HepG2 (cell line): ENCODE data around the gene EID3. TPM values are rescaled to one million over a fixed set of nuclear protein-coding genes. Genes with fewer than 3 reads are reported as not detected.

ENCODE experiments used
- ATAC-seq: fragments of 200-7000 bp; cut with Tn5 transposase; 3 replicates; pipeline ENCODE4 v1.9.1; 2020; ENCODE audit warnings: mild to moderate bottlenecking, moderate library complexity
- BruUV-seq: library from RNA; stranded (reverse); fragments of 400-500 nt; replicated peaks from 2 replicates; lab custom pipeline; 2021; lab: Mats Ljungman, UMichigan
- CTCF ChIA-PET: fragments of 300-600 bp; formaldehyde crosslinking; extraction: SDS; loops from one replicate; lab custom pipeline; 2021; ENCODE audit warnings: low total read pairs, inconsistent platforms, low intra/inter-chr PET ratio; lab: Yijun Ruan, JAX
- POLR2A ChIA-PET: fragments of 350-600 bp; sonication (Branson Sonifier 250); formaldehyde crosslinking; loops from one replicate; lab custom pipeline; 2020; ENCODE audit warnings: antibody characterized with exemption, inconsistent platforms; lab: Yijun Ruan, JAX
- DNase-seq: peaks from one replicate; pipeline ENCODE4 v3.0.0-alpha.2; 2015; ENCODE audit warnings: low spot score
- FAIRE-seq: peaks from 3 replicates; lab custom pipeline; 2011; peaks lifted over from hg19 to GRCh38; lab: Jason Lieb, UNC
- H2AFZ ChIP-seq: one replicate; pipeline ENCODE4 v1.6.1; 2011; ENCODE audit warnings: low read length, inconsistent platforms
- H3K27ac ChIP-seq: fragments of 300-600 bp; 3 replicates; pipeline ENCODE4 v1.8.0; 2011; ENCODE audit warnings: mixed run types, mild to moderate bottlenecking, mixed read lengths, low read length, inconsistent platforms; ENCODE audit not compliant: insufficient read depth; ENCODE audit errors: extremely low read length
- H3K27me3 ChIP-seq, 2 experiments: fragments of 200-600 bp in 1 of 2; 2 replicates in 1 of 2; 3 replicates in 1 of 2; pipeline versions ENCODE4 v1.6.0 to v1.8.0; 2011; ENCODE audit warnings: low read length in 2 of 2, mild to moderate bottlenecking in 2 of 2, moderate library complexity in 2 of 2, inconsistent platforms in 1 of 2; ENCODE audit not compliant: insufficient read depth in 2 of 2, control insufficient read depth in 1 of 2
- H3K36me3 ChIP-seq, 2 experiments: fragments of 200-600 bp in 1 of 2; replicated peaks in 1 of 2; 2 replicates in 1 of 2; 3 replicates in 1 of 2; pipeline versions ENCODE4 v1.5.1 to v1.8.0; 2011; ENCODE audit warnings: low read length in 2 of 2, inconsistent platforms in 1 of 2; ENCODE audit not compliant: insufficient read depth in 2 of 2, control insufficient read depth in 1 of 2
- H3K4me1 ChIP-seq: 2 replicates; pipeline ENCODE4 v1.5.1; 2012; ENCODE audit warnings: low read length, inconsistent platforms; ENCODE audit not compliant: insufficient read depth
- H3K4me2 ChIP-seq: 2 replicates; pipeline ENCODE4 v1.6.0; 2011; ENCODE audit warnings: low read depth, low read length, inconsistent platforms
- H3K4me3 ChIP-seq, 3 experiments: fragments of 200-600 bp in 1 of 3; sonication (generic), shearing (Covaris generic) in 1 of 3; replicated peaks in 1 of 3; 2 replicates each; pipeline ENCODE4 v1.5.1; 2011 to 2016; ENCODE audit warnings: low read length in 3 of 3, inconsistent platforms in 2 of 3, low read depth in 2 of 3, mild to moderate bottlenecking in 2 of 3, control low read depth in 1 of 3, mixed read lengths in 1 of 3; ENCODE audit not compliant: insufficient read depth in 1 of 3
- H3K79me2 ChIP-seq: one replicate; pipeline ENCODE4 v1.6.1; 2011; ENCODE audit warnings: low read length, inconsistent platforms; ENCODE audit not compliant: insufficient read depth
- H3K9ac ChIP-seq: 2 replicates; pipeline ENCODE4 v1.6.0; 2011; ENCODE audit warnings: mild to moderate bottlenecking, low read depth, low read length, inconsistent platforms; ENCODE audit not compliant: insufficient read depth
- H3K9me3 ChIP-seq: 2 replicates; pipeline ENCODE4 v1.5.1; 2012; ENCODE audit warnings: mild to moderate bottlenecking, low read length
- H4K20me1 ChIP-seq: 2 replicates; pipeline ENCODE4 v1.6.0; 2011; ENCODE audit warnings: inconsistent platforms, mild to moderate bottlenecking, low read length, moderate library complexity; ENCODE audit not compliant: insufficient read depth
- AGO2 ChIP-seq: fragments of 200-400 bp; formaldehyde crosslinking; optimal IDR thresholded peaks from 2 replicates; pipeline ENCODE3; 2017; ENCODE audit warnings: mild to moderate bottlenecking, low read depth, low read length, moderate library complexity
- CBFB ChIP-seq: sonication (generic); formaldehyde crosslinking; IDR thresholded peaks from 2 replicates; pipeline ENCODE4 v1.4.0; 2020; ENCODE audit warnings: missing genetic modification reagents
- HOMEZ ChIP-seq: IDR thresholded peaks from 2 replicates; pipeline ENCODE4 v1.6.1; 2016; ENCODE audit warnings: low read depth
- HOXD1 ChIP-seq: sonication (generic); formaldehyde crosslinking; IDR thresholded peaks from 2 replicates; pipeline ENCODE4 v1.5.0; 2020; ENCODE audit warnings: missing genetic modification reagents
- SMARCE1 ChIP-seq: fragments of 450-650 bp; IDR thresholded peaks from 2 replicates; pipeline ENCODE4 v1.6.1; 2017; ENCODE audit warnings: borderline replicate concordance
- TMF1 ChIP-seq: sonication (generic); formaldehyde crosslinking; IDR thresholded peaks from 2 replicates; pipeline ENCODE4 v1.8.1; 2022; ENCODE audit warnings: low read depth, missing genetic modification reagents
- ZNF230 ChIP-seq: sonication (generic); formaldehyde crosslinking; IDR thresholded peaks from 2 replicates; pipeline ENCODE4 v1.4.0; 2020; ENCODE audit warnings: mild to moderate bottlenecking, missing genetic modification reagents
- ZNF660 ChIP-seq: sonication (generic); formaldehyde crosslinking; IDR thresholded peaks from 2 replicates; pipeline ENCODE4 v1.5.1; 2020; ENCODE audit warnings: mild to moderate bottlenecking, low read depth, missing genetic modification reagents, borderline replicate concordance
- in situ Hi-C: cut with HindIII; loops from 2 replicates; pipeline ENCODE4 v1.10.0; 2017; ENCODE audit warnings: low pct_unique_long_range_greater_than_20kb; ENCODE audit not compliant: extremely low pct_ligation_motif_present
- intact Hi-C: fragments of 100-400 bp; cut with micrococcal nuclease; formaldehyde crosslinking; loops from one replicate; pipeline ENCODE4 v1.10.0; 2022; ENCODE audit not compliant: unreplicated experiment
- polyA plus RNA-seq, 8 experiments: library from polyadenylated mRNA; depleted of rRNA in 3 of 8; stranded (reverse) in 7 of 8; unstranded in 1 of 8; fragments of >200 nt; fragmentation: Illumina TruSeq in 4 of 8; extraction: Trizol in 4 of 8; gene quantifications; 2 replicates each; pipeline versions ENCODE4 v1.2.1 to v1.2.3, GENCODE V29; 2011 to 2016; ENCODE audit warnings: low read depth in 4 of 8, missing spikeins in 1 of 8, mixed read lengths in 1 of 8; ENCODE audit not compliant: insufficient read depth in 1 of 8
- total RNA-seq, 5 experiments: library from RNA; depleted of rRNA; stranded (reverse); fragments of >200 nt; fragmentation: Illumina TruSeq; extraction: Trizol; gene quantifications; 2 replicates each; pipeline ENCODE4 v1.2.3, GENCODE V29; 2016; ENCODE audit warnings: low read depth in 1 of 5

The EID3 gene
- total and polyA plus RNA-seq, 2 of the 13 experiments (the other 11 are each of a cell fraction or from before 2014, with no cell fraction given): 0.38 to 4.5 TPM

GRCh38 chr12:104257913-104258472 lies 45.5 kb upstream of the EID3 start:
- Histone ChIP-seq H3K4me2 (no peak overlapping the region), H4K20me1 (no peaks in the 10 kb centered on the region), H3K9me3 (no peaks in the 10 kb centered on the region), H3K9ac (no peak overlapping the region), H3K36me3 (no peaks in the 10 kb centered on the region), H3K79me2 (no peaks in the 10 kb centered on the region), H3K4me3 (no peak overlapping the region), H3K27ac (no peak overlapping the region), H3K4me1 (peaks cover 18% of the 10 kb centered on the region; the same call in 1 of the 2 replicates), H2AFZ (no peak overlapping the region), H3K27me3 (no peaks in the 10 kb centered on the region)
- DNase-seq: no peak
- CTCF ChIA-PET: no interaction called here
- no peak for FAIRE-seq
- no TSS peak for BruUV-seq
- POLR2A ChIA-PET: no interaction called here
- in situ Hi-C loops: no loop called here
- no peak for ATAC-seq
- no peak for TF ChIP-seq CBFB
- no peak for TF ChIP-seq TMF1 (CRISPR knock-in tag)
- no peak for TF ChIP-seq ZNF660 (CRISPR knock-in tag)
- no peak for TF ChIP-seq HOMEZ
- TF ChIP-seq AGO2: no peak
- no peak for TF ChIP-seq HOXD1 (CRISPR knock-in tag)
- TF ChIP-seq SMARCE1: no peak
- TF ChIP-seq ZNF230 (CRISPR knock-in tag): no peak
- intact Hi-C loops: no loop called here
